HG03045 (cell line): ENCODE measurements around the gene FTL.

Experiments
- ATAC-seq: cut with Tn5 transposase; IDR thresholded peaks from one replicate; pipeline ENCODE4 v1.9.1; 2021; ENCODE audit warnings: mild to moderate bottlenecking, moderate library complexity; ENCODE audit not compliant: unreplicated experiment

Gene FTL

GRCh38 chr19:48990400-48990799 lies 25.3 kb downstream of the FTL start:
- ATAC-seq = no peak

GRCh38 chr19:48991011-48991609 lies 26.0 kb downstream of the FTL start:
- no peak for ATAC-seq

GRCh38 chr19:48991873-48992580 lies 26.9 kb downstream of the FTL start:
- ATAC-seq = no peak

GRCh38 chr19:48992581-48993174 lies 27.6 kb downstream of the FTL start:
- no peak for ATAC-seq

GRCh38 chr19:48993175-48994034 lies 28.3 kb downstream of the FTL start, which contains the start of the genes GYS1 and RUVBL2:
Gene GYS1, minus strand, starts transcription at chr19:48993309. Its CDS starts 197 bp downstream, at chr19:48993112.
Gene RUVBL2, plus strand, starts transcription at chr19:48993887. Its CDS starts 25 bp downstream, at chr19:48993912.
- ATAC-seq = peak; percentile 86

- ATAC-seq = no peak
These were observed 28.9 kb downstream of the FTL start for GRCh38 chr19:48994035-48994386.

GRCh38 chr19:48997972-48998371 lies 32.9 kb downstream of the FTL start:
- no peak for ATAC-seq

- no peak for ATAC-seq
These were observed 34.6 kb downstream of the FTL start for GRCh38 chr19:48999481-49000325.

- ATAC-seq = no peak
These were observed 39.0 kb downstream of the FTL start for GRCh38 chr19:49004133-49004532.

- no peak for ATAC-seq
These were observed 40.0 kb downstream of the FTL start for GRCh38 chr19:49004964-49005614.

GRCh38 chr19:49006905-49007304 lies 41.8 kb downstream of the FTL start:
- ATAC-seq = no peak

- no peak for ATAC-seq
These were observed 44.7 kb downstream of the FTL start for GRCh38 chr19:49009828-49010227.

GRCh38 chr19:49010453-49010852 lies 45.3 kb downstream of the FTL start:
- no peak for ATAC-seq

- no peak for ATAC-seq
These were observed 46.1 kb downstream of the FTL start for GRCh38 chr19:49011194-49011593.

- ATAC-seq = no peak
These were observed 49.2 kb downstream of the FTL start for GRCh38 chr19:49014123-49014869.

GRCh38 chr19:49014870-49015255 lies 49.8 kb downstream of the FTL start:
- no peak for ATAC-seq

GRCh38 chr19:49016067-49016839 lies 51.1 kb downstream of the FTL start:
- no peak for ATAC-seq
